ENCODE data around the gene TENT5D. TPM values are rescaled to one million over a fixed set of nuclear protein-coding genes. Genes with fewer than 3 reads are reported as not detected.

TENT5D gene
- total RNA-seq, 1 experiment from 2014 or later, result not detected

DNA sequence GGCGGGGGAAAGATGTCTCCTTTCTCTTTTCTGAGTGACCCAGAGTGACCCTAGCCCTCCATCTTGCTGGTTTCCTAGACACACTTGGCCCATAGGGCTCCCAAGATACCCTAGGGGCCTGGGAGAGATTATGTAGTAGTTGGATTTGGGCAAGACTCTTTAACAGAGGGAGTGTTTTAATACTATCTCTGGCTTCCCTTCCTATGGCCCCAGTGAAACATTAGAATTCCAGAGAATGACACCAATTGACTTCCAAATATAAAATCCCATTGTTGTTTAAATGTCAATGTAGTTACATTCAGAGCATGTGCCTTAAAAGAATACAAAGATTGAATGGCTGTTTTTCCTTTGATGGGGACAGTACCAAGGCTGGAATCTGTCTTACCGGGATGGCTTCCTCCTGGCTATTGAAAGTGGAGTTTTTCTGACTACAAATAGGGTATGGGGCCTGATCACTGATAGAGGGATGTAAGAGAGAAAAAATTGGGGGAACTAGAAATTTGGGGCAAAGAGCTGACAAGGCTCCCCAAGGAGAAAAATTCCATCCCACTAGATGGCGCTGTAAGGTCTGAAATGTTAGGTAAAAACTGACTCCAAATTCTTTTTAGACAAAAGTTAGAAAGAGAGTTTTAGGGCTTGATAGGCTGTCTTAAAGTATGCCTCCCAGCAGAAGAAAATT is 10.7 kb downstream of the TENT5D start:
- ChIA-PET POLR2A (ENCODE audit: unreplicated experiment) (no interaction called here), CTCF (no interaction called here)
- H3K79me2 ChIP-seq (ENCODE audit: low read depth), result no peaks in the 10 kb centered on the region
- no peak for TF ChIP-seq EZH2 (IDR thresholded peaks at IDR 0.05; ENCODE audit: low read depth)
- TF ChIP-seq, protein P1, sequence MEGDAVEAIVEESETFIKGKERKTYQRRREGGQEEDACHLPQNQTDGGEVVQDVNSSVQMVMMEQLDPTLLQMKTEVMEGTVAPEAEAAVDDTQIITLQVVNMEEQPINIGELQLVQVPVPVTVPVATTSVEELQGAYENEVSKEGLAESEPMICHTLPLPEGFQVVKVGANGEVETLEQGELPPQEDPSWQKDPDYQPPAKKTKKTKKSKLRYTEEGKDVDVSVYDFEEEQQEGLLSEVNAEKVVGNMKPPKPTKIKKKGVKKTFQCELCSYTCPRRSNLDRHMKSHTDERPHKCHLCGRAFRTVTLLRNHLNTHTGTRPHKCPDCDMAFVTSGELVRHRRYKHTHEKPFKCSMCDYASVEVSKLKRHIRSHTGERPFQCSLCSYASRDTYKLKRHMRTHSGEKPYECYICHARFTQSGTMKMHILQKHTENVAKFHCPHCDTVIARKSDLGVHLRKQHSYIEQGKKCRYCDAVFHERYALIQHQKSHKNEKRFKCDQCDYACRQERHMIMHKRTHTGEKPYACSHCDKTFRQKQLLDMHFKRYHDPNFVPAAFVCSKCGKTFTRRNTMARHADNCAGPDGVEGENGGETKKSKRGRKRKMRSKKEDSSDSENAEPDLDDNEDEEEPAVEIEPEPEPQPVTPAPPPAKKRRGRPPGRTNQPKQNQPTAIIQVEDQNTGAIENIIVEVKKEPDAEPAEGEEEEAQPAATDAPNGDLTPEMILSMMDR (conservative IDR thresholded peaks at IDR 0.05), result peak; percentile 55
- DNase-seq, result no peak
- H3K4me1 ChIP-seq (replicated peaks; ENCODE audit: insufficient read depth), result no peaks in the 10 kb centered on the region
- no peak overlapping the region for H3K4me3 ChIP-seq
- no peaks in the 10 kb centered on the region for H3K9me2 ChIP-seq (ENCODE audit: insufficient read depth)
- no peaks in the 10 kb centered on the region for H3K9me3 ChIP-seq (ENCODE audit: insufficient read depth, low read depth)
- H2AFZ ChIP-seq, result no peak overlapping the region
- no peaks in the 10 kb centered on the region for H3K36me3 ChIP-seq (ENCODE audit: low read depth)
- no peak overlapping the region for H3K27ac ChIP-seq
- BruUV-seq (replicated peaks), result no TSS peak
- H3K4me2 ChIP-seq, result no peak overlapping the region
- H3K27me3 ChIP-seq (ENCODE audit: insufficient read depth, low read depth), result no peaks in the 10 kb centered on the region
- intact Hi-C loops (cut with micrococcal nuclease; ENCODE audit: unreplicated experiment), result loop anchor here (5.0 kb wide), 1 partner anchor 146 kb away; no protein-coding TSS in a partner anchor
- no peaks in the 10 kb centered on the region for H3F3A ChIP-seq (ENCODE audit: insufficient read depth, low read depth)
- H4K20me1 ChIP-seq (ENCODE audit: insufficient read depth), result no peaks in the 10 kb centered on the region

DNA sequence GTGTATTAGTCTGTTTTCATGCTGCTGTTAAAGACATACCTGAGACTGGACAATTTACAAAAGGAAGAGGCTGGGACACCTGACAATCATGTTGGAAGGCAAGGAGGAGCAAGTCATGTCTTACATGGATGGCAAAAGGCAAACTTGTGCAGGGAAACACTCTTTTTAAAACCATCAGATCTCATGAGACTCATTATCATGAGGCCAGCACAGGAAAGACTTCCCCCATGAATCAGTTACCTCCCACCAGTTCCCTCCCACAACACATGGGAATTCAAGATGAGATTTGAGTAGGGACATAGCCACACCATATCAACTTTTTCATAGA is 11.2 kb downstream of the TENT5D start:
- TF ChIP-seq, protein P1 (conservative IDR thresholded peaks at IDR 0.05), result no peak
- no peak for TF ChIP-seq EZH2 (IDR thresholded peaks at IDR 0.05; ENCODE audit: low read depth)
- H2AFZ ChIP-seq, result no peak overlapping the region
- no peak overlapping the region for H3K4me3 ChIP-seq
- no peaks in the 10 kb centered on the region for H3K27me3 ChIP-seq (ENCODE audit: insufficient read depth, low read depth)
- BruUV-seq (replicated peaks), result no TSS peak
- no peaks in the 10 kb centered on the region for H3K9me2 ChIP-seq (ENCODE audit: insufficient read depth)
- no peaks in the 10 kb centered on the region for H3K36me3 ChIP-seq (ENCODE audit: low read depth)
- no peaks in the 10 kb centered on the region for H3K4me1 ChIP-seq (replicated peaks; ENCODE audit: insufficient read depth)
- no peaks in the 10 kb centered on the region for H3F3A ChIP-seq (ENCODE audit: insufficient read depth, low read depth)
- H4K20me1 ChIP-seq (ENCODE audit: insufficient read depth), result no peaks in the 10 kb centered on the region
- no peaks in the 10 kb centered on the region for H3K9me3 ChIP-seq (ENCODE audit: insufficient read depth, low read depth)
- intact Hi-C loops (cut with micrococcal nuclease; ENCODE audit: unreplicated experiment), result loop anchor here (5.0 kb wide), 1 partner anchor 146 kb away; no protein-coding TSS in a partner anchor
- no peaks in the 10 kb centered on the region for H3K79me2 ChIP-seq (ENCODE audit: low read depth)
- ChIA-PET CTCF (no interaction called here), POLR2A (ENCODE audit: unreplicated experiment) (no interaction called here)
- no peak overlapping the region for H3K27ac ChIP-seq
- DNase-seq, result no peak
- no peak overlapping the region for H3K4me2 ChIP-seq

DNA sequence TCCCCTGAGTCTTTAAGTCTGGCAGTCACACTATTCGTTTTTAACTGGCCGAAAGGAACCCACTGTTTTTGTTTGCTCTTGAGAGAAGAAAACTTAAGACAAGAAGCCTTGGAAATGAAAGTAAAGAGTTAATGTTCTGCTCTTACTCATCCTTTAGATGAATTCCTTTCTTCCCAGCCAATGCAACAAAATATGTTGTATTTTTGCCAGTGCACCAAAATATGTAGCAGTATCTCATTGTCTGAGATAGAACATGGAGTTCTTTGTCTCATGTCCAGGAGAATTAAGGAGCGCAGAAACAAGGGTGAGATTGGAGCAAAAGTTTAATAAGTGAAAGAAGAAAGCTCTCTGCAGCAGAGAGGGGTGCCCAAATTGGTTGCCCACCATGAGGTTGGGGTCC is 12.2 kb downstream of the TENT5D start:
- no peak for DNase-seq
- Histone ChIP-seq H3K79me2 (ENCODE audit: low read depth) (no peaks in the 10 kb centered on the region), H3K27me3 (ENCODE audit: insufficient read depth, low read depth) (no peaks in the 10 kb centered on the region), H4K20me1 (ENCODE audit: insufficient read depth) (no peaks in the 10 kb centered on the region), H3K4me1 (replicated peaks; ENCODE audit: insufficient read depth) (no peaks in the 10 kb centered on the region), H3F3A (ENCODE audit: insufficient read depth, low read depth) (no peaks in the 10 kb centered on the region), H3K36me3 (ENCODE audit: low read depth) (no peaks in the 10 kb centered on the region), H3K9me2 (ENCODE audit: insufficient read depth) (no peaks in the 10 kb centered on the region), H3K4me3 (no peak overlapping the region), H3K9me3 (ENCODE audit: insufficient read depth, low read depth) (no peaks in the 10 kb centered on the region), H3K4me2 (no peak overlapping the region), H3K27ac (no peak overlapping the region), H2AFZ (no peak overlapping the region)
- POLR2A ChIA-PET (ENCODE audit: unreplicated experiment), result no interaction called here
- BruUV-seq (replicated peaks), result no TSS peak
- intact Hi-C loops (cut with micrococcal nuclease; ENCODE audit: unreplicated experiment), result loop anchor here (5.0 kb wide), 1 partner anchor 145 kb away; no protein-coding TSS in a partner anchor
- TF ChIP-seq, protein P1 (conservative IDR thresholded peaks at IDR 0.05), result no peak
- CTCF ChIA-PET, result no interaction called here
